KOPT-K1 (cell line): ENCODE measurements around the gene KIF24.

Experiments
- H3K27ac ChIP-seq: fragments of 200-600 bp; sonication (generic); 2 replicates; pipeline ENCODE4 v1.5.1; 2016; ENCODE audit warnings: antibody characterized with exemption, mild to moderate bottlenecking, low read depth, low read length; ENCODE audit not compliant: poor library complexity, severe bottlenecking
- H3K36me3 ChIP-seq: fragments of 200-600 bp; sonication (generic); 2 replicates; pipeline ENCODE4 v1.5.1; 2017; ENCODE audit warnings: antibody characterized with exemption, mild to moderate bottlenecking, low read length, moderate library complexity; ENCODE audit not compliant: insufficient read depth
- H3K9me3 ChIP-seq: fragments of 200-600 bp; sonication (generic); 2 replicates; pipeline ENCODE4 v1.5.1; 2017; ENCODE audit warnings: antibody characterized with exemption, low read length, mild to moderate bottlenecking; ENCODE audit not compliant: insufficient read depth, poor library complexity, severe bottlenecking

The KIF24 gene, protein sequence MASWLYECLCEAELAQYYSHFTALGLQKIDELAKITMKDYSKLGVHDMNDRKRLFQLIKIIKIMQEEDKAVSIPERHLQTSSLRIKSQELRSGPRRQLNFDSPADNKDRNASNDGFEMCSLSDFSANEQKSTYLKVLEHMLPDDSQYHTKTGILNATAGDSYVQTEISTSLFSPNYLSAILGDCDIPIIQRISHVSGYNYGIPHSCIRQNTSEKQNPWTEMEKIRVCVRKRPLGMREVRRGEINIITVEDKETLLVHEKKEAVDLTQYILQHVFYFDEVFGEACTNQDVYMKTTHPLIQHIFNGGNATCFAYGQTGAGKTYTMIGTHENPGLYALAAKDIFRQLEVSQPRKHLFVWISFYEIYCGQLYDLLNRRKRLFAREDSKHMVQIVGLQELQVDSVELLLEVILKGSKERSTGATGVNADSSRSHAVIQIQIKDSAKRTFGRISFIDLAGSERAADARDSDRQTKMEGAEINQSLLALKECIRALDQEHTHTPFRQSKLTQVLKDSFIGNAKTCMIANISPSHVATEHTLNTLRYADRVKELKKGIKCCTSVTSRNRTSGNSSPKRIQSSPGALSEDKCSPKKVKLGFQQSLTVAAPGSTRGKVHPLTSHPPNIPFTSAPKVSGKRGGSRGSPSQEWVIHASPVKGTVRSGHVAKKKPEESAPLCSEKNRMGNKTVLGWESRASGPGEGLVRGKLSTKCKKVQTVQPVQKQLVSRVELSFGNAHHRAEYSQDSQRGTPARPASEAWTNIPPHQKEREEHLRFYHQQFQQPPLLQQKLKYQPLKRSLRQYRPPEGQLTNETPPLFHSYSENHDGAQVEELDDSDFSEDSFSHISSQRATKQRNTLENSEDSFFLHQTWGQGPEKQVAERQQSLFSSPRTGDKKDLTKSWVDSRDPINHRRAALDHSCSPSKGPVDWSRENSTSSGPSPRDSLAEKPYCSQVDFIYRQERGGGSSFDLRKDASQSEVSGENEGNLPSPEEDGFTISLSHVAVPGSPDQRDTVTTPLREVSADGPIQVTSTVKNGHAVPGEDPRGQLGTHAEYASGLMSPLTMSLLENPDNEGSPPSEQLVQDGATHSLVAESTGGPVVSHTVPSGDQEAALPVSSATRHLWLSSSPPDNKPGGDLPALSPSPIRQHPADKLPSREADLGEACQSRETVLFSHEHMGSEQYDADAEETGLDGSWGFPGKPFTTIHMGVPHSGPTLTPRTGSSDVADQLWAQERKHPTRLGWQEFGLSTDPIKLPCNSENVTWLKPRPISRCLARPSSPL (N-terminal part only)

DNA sequence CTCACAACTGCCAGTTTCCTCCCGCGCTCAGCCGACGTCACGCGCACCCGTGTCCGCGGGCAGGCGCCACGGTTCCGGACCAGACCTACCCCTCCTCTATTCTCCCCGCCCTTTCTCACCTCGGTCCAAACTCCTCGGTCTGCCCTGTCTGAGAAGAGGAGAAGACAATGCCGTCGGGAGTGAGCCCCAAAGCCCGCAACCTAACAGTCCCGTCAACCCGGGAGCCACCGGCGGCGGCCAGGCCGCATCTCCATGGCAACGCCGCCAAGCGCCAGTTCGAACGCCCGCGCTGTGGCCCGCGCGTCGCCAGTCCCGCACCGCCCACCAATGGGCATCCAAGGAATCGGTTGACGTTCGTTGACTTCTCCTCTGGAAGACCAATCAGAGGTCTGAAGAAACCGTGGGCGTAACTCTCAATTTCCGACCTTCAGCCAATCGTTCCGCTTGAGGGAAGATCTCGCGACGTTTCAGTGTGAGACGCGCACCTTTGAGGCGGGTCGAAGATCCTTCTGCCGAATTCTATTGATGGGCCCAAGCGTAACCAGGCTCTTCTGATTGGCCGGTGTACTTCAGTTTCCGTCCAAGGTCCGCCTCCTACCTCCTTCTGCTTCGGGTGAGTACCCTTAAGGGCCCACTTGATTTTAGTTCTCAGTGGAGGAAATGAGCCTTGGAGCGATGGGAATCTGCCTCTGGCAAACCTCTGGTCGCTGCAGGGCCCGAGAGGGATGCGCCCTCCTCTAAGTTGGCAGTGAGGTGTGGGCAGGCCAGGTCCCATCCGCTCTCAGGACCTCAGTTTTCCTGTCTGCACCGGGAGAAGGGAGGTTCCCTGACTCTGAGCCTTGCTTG lies at the start of gene KIF24, which contains the start of gene NUDT2:
Gene KIF24 (minus strand): TSS at position 282 of the 846 bp plus-strand sequence. CDS start 17,922 bp downstream, outside the sequence.
Gene NUDT2 (plus strand): TSS at position 583 of the 846 bp plus-strand sequence. CDS start 9,471 bp downstream, outside the sequence.
- H3K9me3 ChIP-seq, result no peaks in the 10 kb centered on the region
- peak within 1 kb of the TSS; percentile 87 for H3K27ac ChIP-seq
- no peaks in the 10 kb centered on the region for H3K36me3 ChIP-seq

DNA sequence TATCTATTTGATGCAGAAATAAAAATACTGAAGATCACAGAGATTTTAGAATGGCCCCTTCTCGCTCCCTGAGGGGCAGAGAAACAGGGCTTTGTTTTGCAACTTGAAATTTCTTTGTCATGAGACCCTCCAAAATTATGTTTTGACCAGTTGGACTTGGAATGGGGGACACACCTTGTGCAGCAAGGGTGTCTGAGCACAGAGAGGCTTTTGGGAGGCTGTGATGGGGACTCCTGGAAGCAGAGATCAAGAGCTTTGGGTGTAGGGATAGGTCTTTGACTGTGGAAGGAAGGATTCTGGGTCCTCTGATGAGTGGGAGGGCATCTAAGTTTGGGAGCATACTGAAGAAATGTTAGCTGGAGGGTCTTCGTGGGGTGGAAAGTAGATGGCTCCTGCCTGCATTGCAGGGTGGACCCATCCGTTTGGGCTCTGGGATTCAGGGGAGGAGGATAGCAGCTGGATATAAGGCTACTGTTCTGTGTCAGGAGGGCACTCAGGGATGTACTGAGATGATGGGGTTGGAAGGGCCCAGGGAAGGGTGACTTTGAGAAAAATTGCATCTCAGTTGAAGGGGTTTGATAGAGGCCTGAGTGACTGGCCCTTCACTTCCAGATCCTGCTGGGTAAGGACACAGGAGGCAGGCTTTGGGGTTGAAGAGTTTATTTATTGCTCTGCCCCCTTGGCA lies 49.5 kb upstream of the KIF24 start:
- H3K9me3 ChIP-seq, result no peaks in the 10 kb centered on the region
- no peak overlapping the region for H3K27ac ChIP-seq
- no peaks in the 10 kb centered on the region for H3K36me3 ChIP-seq

DNA sequence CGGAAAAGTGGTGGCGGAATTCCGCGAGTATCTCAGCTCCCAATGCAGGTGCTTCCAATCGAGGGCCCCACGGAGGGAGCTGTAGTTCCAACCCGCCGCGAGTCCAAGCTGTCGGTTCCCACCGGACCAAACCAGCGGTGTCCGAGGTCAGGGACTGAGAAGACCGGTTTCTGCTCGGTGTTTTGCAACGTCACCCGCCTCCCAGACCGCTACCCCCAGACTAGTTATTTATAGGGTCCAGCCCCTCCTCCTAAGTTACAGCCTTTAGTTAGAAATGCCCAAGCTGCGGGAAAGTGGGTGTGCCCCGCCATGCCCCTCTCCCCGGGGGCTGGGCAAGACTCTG lies 48.3 kb upstream of the KIF24 start:
- Histone ChIP-seq H3K36me3 (no peaks in the 10 kb centered on the region), H3K27ac (no peak overlapping the region), H3K9me3 (no peaks in the 10 kb centered on the region)

DNA sequence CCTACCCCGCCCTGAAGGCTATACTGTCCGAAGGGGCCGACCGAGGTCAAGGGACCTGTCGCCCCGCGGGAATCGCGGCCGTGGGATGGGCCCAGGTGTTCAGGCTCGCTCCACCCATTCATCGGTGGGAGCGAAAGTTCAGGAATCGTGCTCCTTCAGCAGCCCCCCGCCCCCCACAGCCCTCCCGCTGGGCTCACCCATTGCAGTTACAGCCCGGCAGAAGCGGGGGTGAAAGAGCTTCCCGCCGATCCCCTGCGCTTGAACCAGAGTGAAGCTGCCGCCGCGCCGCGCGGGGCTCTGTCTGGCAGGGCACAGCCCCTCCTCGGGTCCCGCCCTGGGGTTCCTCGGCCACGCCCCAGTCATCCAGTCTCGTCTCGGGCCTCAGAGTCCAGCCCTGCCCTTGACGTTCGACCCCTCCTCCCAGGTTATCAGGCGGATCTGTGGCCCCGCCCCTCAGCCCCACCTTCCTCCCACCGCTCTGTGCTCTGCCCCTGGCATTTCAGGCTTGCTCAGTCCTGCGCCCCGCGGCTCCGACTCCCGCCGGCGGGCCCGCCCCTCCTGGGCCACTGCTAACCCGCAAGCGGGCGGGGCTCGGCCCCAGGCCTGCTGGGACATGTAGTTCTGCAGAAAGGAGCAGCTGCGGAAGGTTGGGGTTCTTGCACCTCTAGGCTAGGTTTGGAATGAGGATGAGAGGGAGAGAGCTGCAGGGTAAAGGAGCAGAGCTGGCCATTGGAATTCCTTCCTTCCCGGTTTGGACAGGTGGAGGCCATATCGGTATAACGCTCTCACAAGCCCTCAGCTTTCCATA lies 47.7 kb upstream of the KIF24 start, which contains the start of gene MYORG:
Gene MYORG (minus strand): TSS at position 303 of the 808 bp plus-strand sequence. CDS start 3,955 bp downstream, outside the sequence.
- H3K9me3 ChIP-seq, result peaks cover 5% of the 10 kb centered on the region
- H3K27ac ChIP-seq, result peak within 1 kb of the TSS; percentile 41
- H3K36me3 ChIP-seq, result 0 out of 2 replicates have a peak, but pooled peaks cover 2% of the 10 kb centered on the region

DNA sequence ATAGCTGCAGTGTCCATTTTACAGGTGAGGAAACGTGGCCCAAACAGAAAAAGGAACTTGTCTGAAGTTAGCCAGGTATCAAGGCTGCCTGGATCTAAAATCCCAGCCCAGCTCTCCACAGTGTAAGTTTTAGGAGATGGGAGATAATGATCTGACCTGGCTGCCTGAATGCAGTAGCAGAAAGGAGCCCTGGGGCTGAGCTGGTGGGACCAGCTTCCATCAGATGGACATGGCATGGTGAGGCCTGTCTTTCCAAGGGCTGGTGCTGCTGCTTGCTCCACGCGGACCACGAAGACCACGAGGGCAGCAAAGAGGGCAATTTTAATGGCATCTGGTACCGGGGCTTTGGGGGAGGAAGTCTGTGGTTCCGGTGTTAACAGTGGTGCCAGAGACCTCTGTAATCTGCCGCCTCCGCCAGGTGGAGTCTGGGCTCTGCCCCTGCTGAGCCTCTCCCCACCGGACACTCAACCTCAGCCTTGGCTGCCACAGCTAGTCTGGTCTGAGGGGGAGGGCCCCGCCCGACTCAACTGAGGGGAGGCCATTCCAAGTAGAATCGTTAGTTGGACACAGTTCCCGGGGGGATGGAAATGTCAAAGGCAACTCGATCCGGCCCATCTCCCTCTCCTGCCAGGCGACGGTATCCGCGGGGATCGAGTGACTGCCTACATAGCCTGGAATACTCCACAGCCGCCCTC lies 47.0 kb upstream of the KIF24 start:
- Histone ChIP-seq H3K9me3 (peaks cover 13% of the 10 kb centered on the region), H3K27ac (peak overlapping the region; percentile 41), H3K36me3 (peaks cover 7% of the 10 kb centered on the region; the same call in 1 of the 2 replicates)

DNA sequence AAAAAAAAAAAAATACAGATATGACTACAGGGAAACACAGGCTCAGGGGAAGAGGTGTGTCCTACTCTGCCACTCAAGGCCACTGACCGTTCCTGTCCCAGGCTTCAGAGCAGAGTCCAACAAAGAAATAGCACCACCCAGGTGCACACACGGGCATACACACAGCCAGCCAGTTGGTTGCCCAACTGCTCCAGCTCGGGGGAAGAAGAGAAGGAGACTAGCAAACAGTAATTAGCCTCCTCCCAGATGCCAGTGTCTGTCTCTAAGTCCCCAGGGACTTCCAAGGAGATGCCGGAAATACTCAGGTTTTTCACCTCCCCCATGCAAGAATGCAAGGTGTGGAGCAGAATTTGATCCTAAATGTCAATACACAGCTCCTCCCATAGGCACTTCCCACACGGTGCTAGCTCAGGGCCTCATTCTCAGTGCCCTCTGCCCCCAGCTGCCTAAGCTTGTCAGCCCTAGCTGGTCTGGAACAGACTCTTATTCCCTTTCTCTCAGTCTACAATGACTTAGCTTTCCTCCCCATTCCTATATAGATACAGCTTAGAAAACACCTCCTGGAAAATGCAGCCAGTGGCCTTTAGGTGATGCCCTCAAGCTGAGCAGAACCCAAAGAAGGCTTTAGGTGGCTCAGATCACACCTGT lies 46.0 kb upstream of the KIF24 start:
- peaks cover 20% of the 10 kb centered on the region for H3K9me3 ChIP-seq
- H3K27ac ChIP-seq, result no peak overlapping the region
- H3K36me3 ChIP-seq, result peaks cover 17% of the 10 kb centered on the region; the same call in 1 of the 2 replicates

DNA sequence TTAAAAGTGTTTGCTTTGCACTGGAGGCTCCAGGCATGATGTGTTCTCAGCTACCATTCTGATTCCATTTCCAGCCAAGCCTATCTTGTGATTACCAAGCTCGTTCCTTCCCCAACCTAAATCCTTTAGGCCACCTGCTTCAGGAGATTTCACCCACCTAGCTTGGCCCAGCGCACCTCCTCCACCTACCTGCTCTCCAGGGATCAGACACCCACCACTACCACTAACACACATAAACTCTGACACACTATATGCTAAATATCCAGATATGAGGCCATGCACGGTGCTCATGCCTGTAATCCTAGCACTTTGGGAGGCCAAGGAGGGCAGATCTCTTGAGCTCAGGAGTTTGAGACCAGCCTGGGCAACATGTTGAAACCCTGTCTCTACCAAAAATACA lies 45.3 kb upstream of the KIF24 start:
- Histone ChIP-seq H3K9me3 (peaks cover 25% of the 10 kb centered on the region), H3K36me3 (peaks cover 17% of the 10 kb centered on the region; the same call in 1 of the 2 replicates), H3K27ac (no peak overlapping the region)

DNA sequence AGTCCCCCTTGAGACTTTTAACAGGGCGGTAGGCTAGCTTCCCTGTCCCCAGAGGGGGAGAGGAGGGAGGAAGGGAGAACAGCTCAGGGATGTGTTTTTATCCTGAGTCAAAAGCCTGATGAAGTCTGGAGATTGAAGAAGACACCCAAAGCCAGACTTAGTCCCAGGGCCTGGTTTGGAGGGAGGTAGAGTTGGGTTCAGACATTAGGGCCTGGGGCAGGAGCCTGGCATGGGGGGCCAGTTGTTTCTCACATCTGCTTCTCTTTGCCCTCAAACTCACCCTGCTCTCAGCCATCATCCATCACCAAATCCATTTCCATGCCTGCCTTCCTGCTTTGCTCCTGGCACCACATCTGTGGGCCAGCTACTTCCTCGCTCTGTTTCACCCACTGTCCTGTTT lies 44.7 kb upstream of the KIF24 start:
- peaks cover 31% of the 10 kb centered on the region for H3K9me3 ChIP-seq
- H3K36me3 ChIP-seq, result peaks cover 17% of the 10 kb centered on the region; the same call in 1 of the 2 replicates
- H3K27ac ChIP-seq, result no peak overlapping the region

DNA sequence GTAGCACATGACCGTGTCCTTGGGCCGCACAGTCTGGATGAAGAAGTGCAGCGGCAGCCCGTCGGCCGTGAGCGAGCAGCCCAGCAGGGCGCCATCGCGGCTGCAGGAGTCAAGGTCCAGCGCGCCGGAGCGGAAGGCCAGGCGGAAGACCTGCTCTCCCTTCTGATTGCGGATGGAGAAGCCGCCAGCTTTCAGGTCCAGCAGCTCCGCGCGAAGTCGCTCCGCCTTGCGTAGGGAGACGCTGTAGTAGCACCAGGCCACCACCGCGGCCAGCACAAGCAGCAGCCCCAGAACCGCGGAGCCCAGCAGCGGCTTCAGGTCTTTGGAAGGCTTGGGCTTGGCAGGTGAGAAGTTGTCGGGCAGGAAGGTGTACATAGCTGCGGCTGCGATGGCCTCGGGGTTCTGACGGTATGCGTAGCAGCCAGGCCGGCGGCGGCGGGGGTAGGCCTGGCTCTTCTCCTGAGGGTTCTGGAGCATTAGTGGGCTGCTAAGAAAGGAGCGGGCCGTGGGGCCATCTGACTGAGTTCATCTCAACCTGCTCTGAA lies 43.5 kb upstream of the KIF24 start:
- Histone ChIP-seq H3K9me3 (peaks cover 43% of the 10 kb centered on the region), H3K27ac (no peak overlapping the region), H3K36me3 (peaks cover 17% of the 10 kb centered on the region; the same call in 1 of the 2 replicates)

DNA sequence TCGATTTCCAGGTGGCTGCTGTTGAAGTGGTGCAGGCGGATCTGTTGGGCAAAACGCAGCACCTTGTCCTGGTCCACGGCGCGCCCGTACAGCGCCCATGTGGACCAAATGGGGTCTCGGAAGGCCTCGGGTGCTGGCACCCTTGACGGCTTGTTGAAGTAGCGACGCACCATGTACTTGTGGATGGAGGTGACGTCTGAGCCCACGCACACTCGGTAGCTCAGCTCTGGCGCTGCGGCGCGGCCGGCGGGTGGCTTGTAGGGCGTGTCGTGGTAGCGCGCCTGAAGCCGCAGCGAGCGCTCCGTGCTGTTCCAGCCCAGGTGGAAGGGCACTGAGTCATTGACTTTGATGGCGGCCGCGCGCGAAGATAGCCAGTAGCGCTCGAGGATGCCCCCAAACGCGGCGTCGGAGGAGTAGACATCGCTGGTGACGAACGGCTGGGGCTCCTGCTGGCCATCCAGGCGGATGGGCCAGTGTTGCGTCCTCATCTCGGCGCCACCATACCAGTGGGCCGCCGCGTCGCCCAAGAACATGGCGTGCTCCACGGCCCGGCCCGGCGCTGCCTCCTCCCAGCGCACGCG lies 42.9 kb upstream of the KIF24 start:
- no peak overlapping the region for H3K27ac ChIP-seq
- H3K9me3 ChIP-seq, result peaks cover 49% of the 10 kb centered on the region
- peaks cover 17% of the 10 kb centered on the region; the same call in 1 of the 2 replicates for H3K36me3 ChIP-seq
